ENCODE data around the gene BUB1B.

BUB1B gene

DNA sequence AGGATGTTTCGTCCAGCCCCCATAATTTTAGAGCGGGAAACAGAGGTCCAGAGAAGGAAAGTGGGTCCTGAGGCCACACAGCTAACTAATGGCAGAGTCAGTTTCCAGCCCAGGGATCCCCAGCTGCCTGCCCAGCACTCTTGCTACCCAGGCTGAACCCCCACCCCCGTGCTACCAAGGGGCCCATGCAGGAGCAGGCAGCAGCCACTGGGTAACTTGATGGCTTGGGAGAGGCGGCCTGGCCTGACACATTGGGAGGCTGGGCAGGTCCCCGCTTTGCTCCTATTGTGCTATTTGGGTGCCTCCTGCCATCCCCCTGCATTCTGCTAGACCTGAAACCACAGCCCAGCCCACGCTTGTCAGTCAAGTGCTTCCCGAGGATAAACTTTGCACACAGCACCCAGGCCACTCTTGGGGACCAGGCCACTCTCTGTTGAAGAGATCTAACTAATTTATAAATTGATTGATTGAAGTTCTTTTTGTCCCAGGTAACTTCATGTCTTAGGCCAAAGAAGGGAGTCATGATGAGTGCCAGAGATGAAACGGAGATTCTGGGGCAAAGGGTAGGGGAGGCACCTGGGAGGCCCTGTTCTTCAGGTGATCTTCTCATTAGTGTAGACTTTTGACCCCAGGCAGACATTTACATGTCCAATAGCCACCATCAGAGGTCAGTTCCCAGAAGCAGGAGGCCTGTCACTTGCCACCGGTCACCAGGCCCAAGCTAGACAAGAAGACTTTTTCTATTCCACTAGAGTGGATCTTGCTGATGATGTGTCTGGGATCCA lies 85.0 kb downstream of the BUB1B start:
- FAIRE-seq (no peak), DNase-seq (ENCODE audit: insufficient read length, low spot score) (no peak)
- TF ChIP-seq PAX5 (IDR thresholded peaks at IDR 0.05; ENCODE audit: insufficient read depth, low read length, severe bottlenecking) (no peak), POLR2AphosphoS5 (IDR thresholded peaks at IDR 0.05; ENCODE audit: low read depth, low read length) (no peak), POLR2A (IDR thresholded peaks at IDR 0.05; ENCODE audit: low read depth, low read length) (no peak), POU2F2 (IDR thresholded peaks at IDR 0.05; ENCODE audit: low read depth, low read length) (no peak), SPI1 (IDR thresholded peaks at IDR 0.05; ENCODE audit: low read depth, low read length) (no peak), TAF1 (IDR thresholded peaks at IDR 0.05; ENCODE audit: low read depth, low read length) (no peak)

DNA sequence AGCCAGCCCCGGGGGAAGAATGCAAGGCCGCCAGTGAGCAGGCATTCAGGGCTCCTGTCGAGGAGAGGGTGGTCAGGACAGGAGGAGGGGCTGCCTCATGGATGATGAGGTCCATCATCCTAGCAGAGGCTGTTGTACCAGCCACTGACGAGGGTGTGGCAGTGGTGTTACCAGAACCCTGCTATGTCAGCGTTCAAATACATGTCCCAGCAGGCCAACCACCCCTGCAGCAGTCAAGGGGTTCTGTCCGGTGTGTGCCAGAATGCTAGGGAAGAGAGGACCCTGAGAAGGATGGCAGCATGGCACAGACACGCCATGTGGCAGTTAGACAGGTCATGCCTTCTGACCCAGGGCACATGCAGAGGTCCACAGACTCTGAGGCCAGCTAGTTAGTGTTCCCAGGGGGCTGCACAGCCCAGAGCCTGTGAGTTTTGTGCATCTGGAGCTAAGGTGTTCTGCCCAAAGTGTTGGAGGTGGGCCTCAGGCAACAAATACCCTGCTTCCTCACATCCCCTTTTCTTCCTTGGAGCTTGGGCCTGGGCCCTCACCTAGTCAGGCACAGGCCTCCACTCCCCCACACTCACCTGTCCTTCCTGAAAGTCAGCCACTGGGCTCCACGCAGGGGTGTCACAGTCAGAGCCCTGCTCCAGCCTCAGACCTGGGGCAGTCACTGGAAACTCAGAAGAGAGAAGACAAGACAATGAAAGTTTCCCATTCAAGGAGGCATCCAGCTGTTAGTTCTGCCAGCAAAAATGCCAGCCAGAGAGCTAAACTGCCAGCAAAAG lies 85.8 kb downstream of the BUB1B start:
- FAIRE-seq = no peak
- no peak for DNase-seq (ENCODE audit: insufficient read length, low spot score)
- no peak for TF ChIP-seq POLR2A (IDR thresholded peaks at IDR 0.05; ENCODE audit: low read depth, low read length)
- TF ChIP-seq SPI1 (IDR thresholded peaks at IDR 0.05; ENCODE audit: low read depth, low read length) = no peak
- no peak for TF ChIP-seq POU2F2 (IDR thresholded peaks at IDR 0.05; ENCODE audit: low read depth, low read length)
- TF ChIP-seq TAF1 (IDR thresholded peaks at IDR 0.05; ENCODE audit: low read depth, low read length) = no peak

DNA sequence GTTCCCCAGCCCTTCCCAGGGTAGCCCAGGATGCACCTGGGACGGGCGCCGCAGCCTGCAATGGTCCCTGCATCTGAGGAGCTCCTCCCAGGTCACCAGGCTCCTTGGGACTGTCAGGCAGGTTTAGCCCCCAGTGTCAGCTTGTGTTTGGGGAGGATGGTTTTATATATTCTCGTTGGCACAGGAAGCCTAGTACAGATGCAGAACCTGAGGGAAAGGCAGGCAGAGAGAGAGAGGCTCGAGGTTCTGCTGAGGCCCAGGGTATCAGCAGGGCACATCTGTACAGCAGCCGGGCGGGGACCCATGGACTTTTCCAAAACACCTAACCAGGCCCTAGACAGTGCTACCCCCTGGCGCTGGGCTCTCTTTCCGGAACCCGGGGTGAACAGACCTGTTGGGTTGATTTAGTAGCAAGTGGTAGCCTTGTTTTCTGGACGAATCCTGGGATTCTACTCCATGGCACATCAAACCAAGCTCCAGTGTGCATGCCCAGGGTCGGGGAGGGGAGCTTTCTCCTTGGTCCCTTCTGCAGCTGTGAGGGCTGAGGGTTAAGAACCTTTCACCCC lies 86.6 kb downstream of the BUB1B start:
- no peak for TF ChIP-seq POLR2AphosphoS5 (IDR thresholded peaks at IDR 0.05; ENCODE audit: low read depth, low read length)
- no peak for TF ChIP-seq POU2F2 (IDR thresholded peaks at IDR 0.05; ENCODE audit: low read depth, low read length)
- TF ChIP-seq TAF1 (IDR thresholded peaks at IDR 0.05; ENCODE audit: low read depth, low read length) = no peak
- TF ChIP-seq POLR2A (IDR thresholded peaks at IDR 0.05; ENCODE audit: low read depth, low read length) = no peak
- no peak for TF ChIP-seq PAX5 (IDR thresholded peaks at IDR 0.05; ENCODE audit: insufficient read depth, low read length, severe bottlenecking)
- TF ChIP-seq SPI1 (IDR thresholded peaks at IDR 0.05; ENCODE audit: low read depth, low read length) = no peak
- no peak for DNase-seq (ENCODE audit: insufficient read length, low spot score)
- FAIRE-seq = no peak

DNA sequence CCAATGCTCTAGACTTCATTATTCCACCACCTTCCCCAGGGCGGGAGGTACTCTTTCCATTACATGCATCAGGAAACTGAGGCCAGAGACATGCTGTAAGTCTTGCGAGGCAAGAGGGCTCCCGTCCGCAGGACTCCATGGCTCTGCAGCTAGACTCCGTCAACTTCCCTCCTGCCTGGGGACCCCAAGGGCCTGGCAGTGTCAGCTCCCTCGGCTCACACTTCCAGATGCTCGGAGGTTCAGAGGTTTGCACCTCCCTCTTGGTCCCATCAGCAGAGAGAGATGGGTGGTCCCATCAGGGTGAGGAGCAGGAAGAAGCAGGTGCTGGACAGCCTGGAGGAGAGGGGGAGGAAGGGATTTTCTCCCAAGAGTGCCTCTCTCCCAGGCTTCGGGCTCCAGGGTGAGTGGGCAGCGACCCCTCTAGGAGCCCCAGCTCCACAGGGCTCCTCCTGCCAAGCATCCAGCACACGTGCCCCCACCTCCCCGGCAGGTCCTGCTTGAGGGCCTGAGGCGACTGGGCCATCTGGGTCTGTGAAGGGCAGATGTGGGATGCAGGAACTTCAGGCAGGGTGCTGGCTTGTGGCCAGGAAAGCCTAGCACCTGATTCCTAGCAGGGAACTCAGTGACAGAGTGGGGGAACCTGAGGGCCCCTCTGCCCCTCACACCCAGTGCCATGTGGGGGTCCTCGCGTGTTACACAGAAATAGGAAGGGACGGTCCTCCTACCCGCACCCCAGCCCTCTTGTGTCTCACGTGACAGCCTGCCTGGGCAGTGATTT lies 87.3 kb downstream of the BUB1B start:
- FAIRE-seq (no peak), DNase-seq (ENCODE audit: insufficient read length, low spot score) (no peak)
- TF ChIP-seq SPI1 (IDR thresholded peaks at IDR 0.05; ENCODE audit: low read depth, low read length) (no peak), TAF1 (IDR thresholded peaks at IDR 0.05; ENCODE audit: low read depth, low read length) (no peak), POLR2AphosphoS5 (IDR thresholded peaks at IDR 0.05; ENCODE audit: low read depth, low read length) (no peak), POLR2A (IDR thresholded peaks at IDR 0.05; ENCODE audit: low read depth, low read length) (no peak), PAX5 (IDR thresholded peaks at IDR 0.05; ENCODE audit: insufficient read depth, low read length, severe bottlenecking) (no peak), POU2F2 (IDR thresholded peaks at IDR 0.05; ENCODE audit: low read depth, low read length) (no peak)

DNA sequence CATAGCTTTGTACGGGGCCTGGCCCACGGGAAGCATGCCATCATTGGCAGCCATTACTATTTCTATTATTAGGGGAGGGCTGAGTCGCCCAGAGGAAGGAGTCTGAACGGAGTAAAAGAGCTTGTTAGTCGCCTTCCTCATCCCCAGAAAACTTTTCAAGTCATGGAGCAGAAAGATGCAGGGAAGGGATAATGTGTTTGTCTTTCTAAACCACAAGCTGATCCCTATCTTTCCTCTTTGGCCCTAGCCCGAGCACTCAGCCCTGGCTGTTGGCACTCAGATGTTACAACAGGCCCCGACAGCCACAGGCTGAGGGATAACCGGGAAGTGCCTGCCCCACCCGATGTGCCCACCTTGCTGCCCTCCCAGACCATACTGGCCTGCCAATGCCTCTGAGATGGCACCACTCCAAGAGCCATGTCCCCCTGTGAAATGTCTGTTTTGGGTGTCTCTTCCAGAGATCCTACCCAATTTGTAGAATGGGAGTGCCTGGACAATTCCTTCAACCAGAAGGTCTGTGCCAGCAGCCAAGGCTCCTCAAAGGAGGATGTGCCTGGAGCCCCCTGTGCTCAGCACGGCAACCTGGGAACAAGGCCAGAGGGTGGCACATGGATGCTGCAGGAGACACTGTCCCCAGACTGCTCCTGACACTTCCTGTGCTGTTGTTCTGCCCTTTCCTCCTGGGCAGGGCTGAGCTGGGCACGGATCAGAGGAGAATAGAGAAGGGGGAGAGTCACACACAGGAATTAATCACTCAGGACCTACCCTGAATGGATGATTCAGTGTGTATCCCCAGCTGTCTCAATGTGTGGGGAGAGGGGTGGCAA lies 88.8 kb downstream of the BUB1B start:
- DNase-seq (ENCODE audit: insufficient read length, low spot score) (no peak), FAIRE-seq (no peak)
- TF ChIP-seq POLR2AphosphoS5 (IDR thresholded peaks at IDR 0.05; ENCODE audit: low read depth, low read length) = no peak
- TF ChIP-seq PAX5 (IDR thresholded peaks at IDR 0.05; ENCODE audit: insufficient read depth, low read length, severe bottlenecking) = no peak
- TF ChIP-seq TAF1 (IDR thresholded peaks at IDR 0.05; ENCODE audit: low read depth, low read length) = no peak
- TF ChIP-seq SPI1 (IDR thresholded peaks at IDR 0.05; ENCODE audit: low read depth, low read length) = no peak
- TF ChIP-seq POU2F2 (IDR thresholded peaks at IDR 0.05; ENCODE audit: low read depth, low read length) = no peak
- TF ChIP-seq POLR2A (IDR thresholded peaks at IDR 0.05; ENCODE audit: low read depth, low read length) = no peak

DNA sequence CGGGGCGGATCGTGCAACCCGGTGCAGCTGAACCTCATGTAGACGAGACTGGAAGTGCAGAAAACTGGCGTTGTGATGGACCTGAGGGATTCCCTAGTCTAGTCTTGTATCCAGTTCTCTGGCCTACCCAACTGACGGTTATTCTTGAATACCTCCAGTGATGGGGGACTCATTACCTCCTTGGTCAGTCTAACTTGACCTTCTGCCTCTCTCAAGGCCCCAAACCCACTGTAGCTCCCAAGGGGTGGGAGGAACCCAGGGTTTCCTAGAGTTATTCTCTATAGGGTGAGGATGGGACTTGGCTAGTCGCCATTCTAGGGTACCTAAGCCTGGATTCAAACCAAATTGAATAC lies 89.4 kb downstream of the BUB1B start:
- no peak for FAIRE-seq
- TF ChIP-seq POLR2A (IDR thresholded peaks at IDR 0.05; ENCODE audit: low read depth, low read length) = no peak
- TF ChIP-seq PAX5 (IDR thresholded peaks at IDR 0.05; ENCODE audit: insufficient read depth, low read length, severe bottlenecking) = no peak
- no peak for TF ChIP-seq POLR2AphosphoS5 (IDR thresholded peaks at IDR 0.05; ENCODE audit: low read depth, low read length)
- no peak for TF ChIP-seq TAF1 (IDR thresholded peaks at IDR 0.05; ENCODE audit: low read depth, low read length)
- TF ChIP-seq SPI1 (IDR thresholded peaks at IDR 0.05; ENCODE audit: low read depth, low read length) = no peak
- no peak for TF ChIP-seq POU2F2 (IDR thresholded peaks at IDR 0.05; ENCODE audit: low read depth, low read length)

DNA sequence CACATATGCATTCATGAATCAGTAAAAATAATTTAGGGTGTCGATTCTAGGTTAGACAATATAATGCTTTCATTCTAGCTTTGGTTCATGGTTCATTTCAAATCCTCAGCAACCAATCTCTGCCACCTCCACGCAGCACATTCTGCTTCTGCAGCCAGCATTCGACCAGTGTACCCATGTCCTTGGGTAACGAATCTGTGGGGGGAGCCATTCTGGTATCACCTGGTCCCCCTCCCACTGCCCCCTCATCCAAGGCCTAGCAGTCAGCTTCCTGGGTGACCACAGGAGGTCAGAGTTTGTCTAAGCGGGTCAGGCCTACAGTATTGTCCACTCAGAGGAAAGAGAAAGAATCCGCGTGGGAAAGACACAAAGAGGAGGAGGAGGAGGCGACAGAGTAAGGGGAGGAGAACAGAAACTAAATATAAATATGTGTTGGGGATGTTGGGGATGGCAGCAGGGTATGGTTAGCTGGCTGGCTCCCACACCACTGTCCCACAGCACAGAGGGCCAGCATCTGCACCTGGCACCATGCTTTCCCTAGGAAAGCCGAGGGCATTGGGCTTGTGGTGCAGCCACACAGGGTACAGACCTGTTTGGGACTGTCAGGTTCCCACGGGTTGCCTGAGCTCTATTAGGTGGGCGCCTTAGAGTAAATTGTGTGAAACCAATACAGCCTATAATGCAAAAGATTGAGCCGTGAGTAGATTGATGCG lies 90.1 kb downstream of the BUB1B start:
- DNase-seq (ENCODE audit: insufficient read length, low spot score) = no peak
- TF ChIP-seq PAX5 (IDR thresholded peaks at IDR 0.05; ENCODE audit: insufficient read depth, low read length, severe bottlenecking) (no peak), POU2F2 (IDR thresholded peaks at IDR 0.05; ENCODE audit: low read depth, low read length) (no peak), TAF1 (IDR thresholded peaks at IDR 0.05; ENCODE audit: low read depth, low read length) (no peak), POLR2AphosphoS5 (IDR thresholded peaks at IDR 0.05; ENCODE audit: low read depth, low read length) (no peak), POLR2A (IDR thresholded peaks at IDR 0.05; ENCODE audit: low read depth, low read length) (no peak), SPI1 (IDR thresholded peaks at IDR 0.05; ENCODE audit: low read depth, low read length) (no peak)
- no peak for FAIRE-seq

More for the DNA sequence above, 89.4 kb downstream of the BUB1B start:
- no peak for DNase-seq (ENCODE audit: insufficient read length, low spot score)

Measured in GM12891 (cell line).